Measurements from ENCODE around the gene FHOD1. TPM values are rescaled to one million over a fixed set of nuclear protein-coding genes. Genes with fewer than 3 reads are reported as not detected.

Gene FHOD1
- total RNA-seq, 1 donor from 2014 or later, result 28.7 TPM

DNA sequence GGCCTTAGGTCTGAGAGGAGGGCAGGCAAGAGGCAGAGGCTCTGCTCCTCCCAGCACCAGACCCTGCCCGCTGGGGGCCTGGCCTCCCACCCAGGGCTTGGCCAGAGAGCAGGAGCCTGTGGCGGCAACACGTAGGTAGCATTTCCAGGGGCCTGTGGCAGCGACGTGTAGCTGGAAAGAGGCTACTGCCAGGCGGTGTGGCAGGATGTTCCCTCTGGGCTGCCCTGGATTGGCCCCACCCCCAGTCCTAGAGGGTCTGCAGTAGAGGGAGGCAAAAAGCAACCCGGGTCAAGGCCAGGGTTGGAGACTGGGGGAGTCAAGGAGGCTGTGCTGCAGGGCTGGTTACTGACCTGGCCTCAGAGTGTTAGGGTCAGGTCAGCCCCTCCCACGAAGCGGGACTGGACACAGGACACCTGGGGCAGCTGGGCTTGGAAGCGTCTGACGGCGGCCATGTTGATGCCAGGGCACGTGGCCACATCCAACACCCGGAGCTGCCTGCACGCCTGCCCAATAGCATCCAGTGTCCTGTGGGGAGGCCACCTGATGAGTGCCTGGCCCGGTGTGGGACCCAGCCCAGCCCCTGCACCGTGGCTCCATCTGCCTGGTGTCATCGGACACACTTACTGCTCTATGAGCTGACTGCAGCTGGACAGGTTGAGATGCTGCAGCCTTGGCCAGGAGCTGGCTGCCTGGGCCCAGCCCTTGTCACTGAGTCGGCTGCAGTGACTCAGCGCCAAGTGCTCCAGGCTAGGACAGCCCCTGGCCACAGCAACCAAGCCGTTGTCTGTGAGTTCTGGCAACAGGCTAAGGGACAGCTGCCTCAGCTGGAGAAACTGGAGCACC lies 39.8 kb downstream of the FHOD1 start:
- Mint-ChIP-seq H3K9me3 (no peaks in the 10 kb centered on the region), H3K27me3 (ENCODE audit: low read depth) (no peaks in the 10 kb centered on the region), H3K36me3 (no peaks in the 10 kb centered on the region), H3K4me1 (no peaks in the 10 kb centered on the region), H3K4me3 (no peak overlapping the region), H3K27ac (no peak overlapping the region)
- TF ChIP-seq, protein P1, sequence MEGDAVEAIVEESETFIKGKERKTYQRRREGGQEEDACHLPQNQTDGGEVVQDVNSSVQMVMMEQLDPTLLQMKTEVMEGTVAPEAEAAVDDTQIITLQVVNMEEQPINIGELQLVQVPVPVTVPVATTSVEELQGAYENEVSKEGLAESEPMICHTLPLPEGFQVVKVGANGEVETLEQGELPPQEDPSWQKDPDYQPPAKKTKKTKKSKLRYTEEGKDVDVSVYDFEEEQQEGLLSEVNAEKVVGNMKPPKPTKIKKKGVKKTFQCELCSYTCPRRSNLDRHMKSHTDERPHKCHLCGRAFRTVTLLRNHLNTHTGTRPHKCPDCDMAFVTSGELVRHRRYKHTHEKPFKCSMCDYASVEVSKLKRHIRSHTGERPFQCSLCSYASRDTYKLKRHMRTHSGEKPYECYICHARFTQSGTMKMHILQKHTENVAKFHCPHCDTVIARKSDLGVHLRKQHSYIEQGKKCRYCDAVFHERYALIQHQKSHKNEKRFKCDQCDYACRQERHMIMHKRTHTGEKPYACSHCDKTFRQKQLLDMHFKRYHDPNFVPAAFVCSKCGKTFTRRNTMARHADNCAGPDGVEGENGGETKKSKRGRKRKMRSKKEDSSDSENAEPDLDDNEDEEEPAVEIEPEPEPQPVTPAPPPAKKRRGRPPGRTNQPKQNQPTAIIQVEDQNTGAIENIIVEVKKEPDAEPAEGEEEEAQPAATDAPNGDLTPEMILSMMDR (IDR thresholded peaks at IDR 0.05; ENCODE audit: unreplicated experiment), result no peak
- DNase-seq (ENCODE audit: low spot score in 2 of 2, unreplicated experiment in 2 of 2), result no peak

DNA sequence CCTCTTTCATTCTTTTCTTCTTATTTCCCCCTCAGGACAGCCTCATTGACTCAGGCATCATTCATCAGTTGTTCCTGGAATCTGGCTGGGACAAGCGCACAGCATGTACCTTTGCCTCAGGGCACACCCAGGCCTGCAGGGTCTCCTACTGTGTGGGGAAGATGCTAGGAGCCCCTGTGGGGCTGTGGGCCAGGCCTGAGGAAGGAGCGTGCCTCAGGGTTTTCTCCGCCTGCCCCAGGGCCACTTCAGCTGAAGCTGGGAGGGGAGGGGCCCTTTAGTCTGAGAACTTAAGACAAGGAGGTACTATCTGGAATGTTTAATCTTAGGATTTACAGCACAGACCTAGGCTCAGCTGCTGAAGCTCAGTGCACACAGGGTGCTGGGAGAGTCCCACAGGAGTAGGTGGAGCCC lies 40.4 kb downstream of the FHOD1 start:
- H3K4me3 Mint-ChIP-seq, result no peak overlapping the region
- no peaks in the 10 kb centered on the region for H3K27me3 Mint-ChIP-seq (ENCODE audit: low read depth)
- no peaks in the 10 kb centered on the region for H3K9me3 Mint-ChIP-seq
- H3K27ac Mint-ChIP-seq, result no peak overlapping the region
- no peaks in the 10 kb centered on the region for H3K4me1 Mint-ChIP-seq
- H3K36me3 Mint-ChIP-seq, result no peaks in the 10 kb centered on the region
- no peak for DNase-seq (ENCODE audit: low spot score in 2 of 2, unreplicated experiment in 2 of 2)
- TF ChIP-seq, protein P1 (IDR thresholded peaks at IDR 0.05; ENCODE audit: unreplicated experiment), result no peak

DNA sequence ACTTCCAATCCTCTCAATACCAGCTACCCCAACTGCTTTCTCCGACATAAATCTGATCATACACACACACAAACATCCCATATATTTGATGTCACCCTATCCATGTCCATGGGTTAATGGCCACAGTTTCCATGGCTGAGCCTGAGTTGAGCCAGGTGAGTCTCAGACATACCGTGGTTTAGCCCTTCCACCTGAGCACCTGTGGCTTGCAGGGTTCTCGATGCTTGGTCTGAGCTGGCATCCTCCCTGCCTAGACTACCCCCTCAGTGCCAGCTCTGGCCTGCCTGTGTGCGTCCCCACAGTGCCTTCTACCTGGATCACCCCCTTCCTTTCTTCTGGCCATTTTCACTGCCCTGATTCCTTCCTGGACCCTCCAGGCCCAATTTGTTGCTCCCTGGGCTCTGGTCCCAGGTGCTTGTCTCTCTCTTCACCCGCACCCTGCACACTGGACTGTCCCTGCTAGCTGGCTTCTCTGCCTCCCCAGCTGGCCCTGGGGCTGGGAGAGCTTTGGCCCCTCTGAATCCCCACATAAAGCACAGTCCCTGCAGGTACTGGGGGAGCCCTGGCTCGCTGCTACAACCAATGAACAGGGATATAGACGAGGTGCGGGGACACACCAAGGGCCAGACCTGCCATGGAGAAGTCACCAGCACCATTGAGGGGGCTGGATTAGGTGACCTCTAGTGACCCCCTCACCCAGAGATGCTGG lies 41.0 kb downstream of the FHOD1 start:
- no peaks in the 10 kb centered on the region for H3K4me1 Mint-ChIP-seq
- H3K27me3 Mint-ChIP-seq (ENCODE audit: low read depth), result no peaks in the 10 kb centered on the region
- no peak for DNase-seq (ENCODE audit: low spot score in 2 of 2, unreplicated experiment in 2 of 2)
- H3K9me3 Mint-ChIP-seq, result no peaks in the 10 kb centered on the region
- H3K4me3 Mint-ChIP-seq, result no peak overlapping the region
- TF ChIP-seq, protein P1 (IDR thresholded peaks at IDR 0.05; ENCODE audit: unreplicated experiment), result no peak
- no peak overlapping the region for H3K27ac Mint-ChIP-seq
- H3K36me3 Mint-ChIP-seq, result no peaks in the 10 kb centered on the region

DNA sequence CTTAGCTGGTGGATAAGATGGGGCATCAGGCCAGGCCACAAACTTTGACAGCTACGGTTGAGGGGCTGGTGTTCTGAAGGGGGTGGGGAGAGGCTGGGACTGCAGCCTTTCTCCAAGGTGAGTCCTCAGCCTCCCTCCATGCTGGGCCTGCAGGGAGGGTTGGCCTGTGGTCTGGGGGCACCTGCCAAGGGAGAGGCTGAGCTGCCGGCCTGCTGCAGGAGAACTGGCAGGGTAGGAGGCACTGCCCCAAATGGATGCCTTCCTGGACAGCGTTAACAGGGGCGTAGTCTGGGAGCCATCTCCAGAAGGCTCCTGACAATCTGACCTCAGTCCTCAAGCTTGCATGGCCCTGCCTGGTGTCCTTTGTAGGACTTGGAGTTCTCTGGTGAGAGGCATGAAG lies 43.2 kb downstream of the FHOD1 start:
- Mint-ChIP-seq H3K9me3 (no peaks in the 10 kb centered on the region), H3K4me3 (no peak overlapping the region), H3K4me1 (peaks cover 6% of the 10 kb centered on the region), H3K27me3 (ENCODE audit: low read depth) (peaks cover 5% of the 10 kb centered on the region), H3K36me3 (no peaks in the 10 kb centered on the region), H3K27ac (no peak overlapping the region)
- TF ChIP-seq, protein P1 (IDR thresholded peaks at IDR 0.05; ENCODE audit: unreplicated experiment), result no peak
- DNase-seq (ENCODE audit: low spot score in 2 of 2, unreplicated experiment in 2 of 2), result no peak

DNA sequence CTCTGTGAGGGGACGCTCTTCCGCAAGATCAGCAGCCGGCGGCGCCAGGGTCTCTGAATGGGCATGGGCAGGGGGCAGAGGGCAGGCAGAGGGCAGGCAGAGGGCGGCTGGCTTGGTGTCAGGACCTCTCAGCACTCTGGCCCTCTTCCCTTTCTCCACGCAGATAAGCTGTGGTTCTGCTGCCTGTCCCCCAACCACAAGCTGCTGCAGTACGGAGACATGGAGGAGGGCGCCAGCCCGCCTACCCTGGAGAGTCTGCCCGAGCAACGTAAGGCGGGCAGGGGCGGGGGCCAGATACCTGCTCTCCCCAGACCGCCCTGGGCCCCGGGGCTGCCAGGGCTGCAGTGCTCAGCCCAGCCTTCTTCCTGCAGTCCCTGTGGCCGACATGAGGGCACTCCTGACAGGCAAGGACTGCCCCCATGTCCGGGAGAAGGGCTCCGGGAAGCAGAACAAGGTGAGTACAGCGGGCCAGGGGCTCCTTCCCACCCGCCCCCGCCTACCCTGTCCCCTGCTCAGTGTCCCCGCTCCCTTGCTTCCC lies 44.3 kb downstream of the FHOD1 start:
- no peaks in the 10 kb centered on the region for H3K36me3 Mint-ChIP-seq
- no peak for DNase-seq (ENCODE audit: low spot score in 2 of 2, unreplicated experiment in 2 of 2)
- H3K4me3 Mint-ChIP-seq, result no peak overlapping the region
- TF ChIP-seq, protein P1 (IDR thresholded peaks at IDR 0.05; ENCODE audit: unreplicated experiment), result no peak
- H3K4me1 Mint-ChIP-seq, result peaks cover 6% of the 10 kb centered on the region
- no peaks in the 10 kb centered on the region for H3K9me3 Mint-ChIP-seq
- H3K27me3 Mint-ChIP-seq (ENCODE audit: low read depth), result peaks cover 5% of the 10 kb centered on the region
- H3K27ac Mint-ChIP-seq, result no peak overlapping the region
